Erythroblast (primary cell): ENCODE data around the gene CHST15.

Source experiments
- DNase-seq, 2 experiments: peaks; one replicate each; lab custom pipeline; 2025; lab: John Stamatoyannopoulos, UW
- GATA1 ChIP-seq: IDR thresholded peaks from 2 replicates; pipeline ENCODE4 v1.6.1; 2011; ENCODE audit warnings: low read depth, mild to moderate bottlenecking, control low read depth, low read length, moderate library complexity
- POLR2A ChIP-seq: IDR thresholded peaks from 2 replicates; pipeline ENCODE4 v1.6.1; 2011; ENCODE audit warnings: mild to moderate bottlenecking, low read length

Gene CHST15

DNA sequence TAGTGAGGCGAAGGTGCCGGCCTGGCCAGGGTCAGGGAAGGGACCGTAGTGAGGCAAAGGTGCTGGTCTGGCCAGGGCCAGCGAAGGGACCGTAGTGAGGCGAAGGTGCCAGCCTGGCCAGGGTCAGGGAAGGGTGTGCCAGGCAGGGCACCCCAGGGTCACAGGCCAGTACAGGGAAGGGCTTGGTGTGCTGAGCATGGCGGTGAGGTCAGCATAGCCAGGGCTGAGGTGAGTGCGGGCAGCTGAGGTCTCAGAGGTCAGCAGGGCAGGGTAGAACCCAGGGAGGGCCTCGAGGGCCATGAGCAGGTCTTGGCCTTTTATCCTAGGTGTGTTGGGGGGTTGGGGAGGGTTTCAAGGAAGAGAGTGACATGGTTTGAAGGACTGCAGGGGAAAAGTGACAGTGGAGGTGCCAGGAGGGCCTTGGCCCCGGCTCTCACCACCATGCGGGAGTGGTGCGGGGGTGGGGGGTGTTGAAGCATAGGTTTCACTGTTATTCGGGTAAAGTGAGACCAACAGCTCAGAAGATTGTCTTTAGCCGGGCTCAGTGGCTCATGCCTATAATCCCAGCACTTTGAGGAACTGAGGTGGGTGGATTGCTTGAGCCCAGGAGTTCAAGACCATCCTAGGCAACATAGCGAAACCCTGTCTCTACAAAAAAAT lies 93.3 kb downstream of the CHST15 start:
- TF ChIP-seq POLR2A (no peak), GATA1 (no peak)
- DNase-seq: no peak

DNA sequence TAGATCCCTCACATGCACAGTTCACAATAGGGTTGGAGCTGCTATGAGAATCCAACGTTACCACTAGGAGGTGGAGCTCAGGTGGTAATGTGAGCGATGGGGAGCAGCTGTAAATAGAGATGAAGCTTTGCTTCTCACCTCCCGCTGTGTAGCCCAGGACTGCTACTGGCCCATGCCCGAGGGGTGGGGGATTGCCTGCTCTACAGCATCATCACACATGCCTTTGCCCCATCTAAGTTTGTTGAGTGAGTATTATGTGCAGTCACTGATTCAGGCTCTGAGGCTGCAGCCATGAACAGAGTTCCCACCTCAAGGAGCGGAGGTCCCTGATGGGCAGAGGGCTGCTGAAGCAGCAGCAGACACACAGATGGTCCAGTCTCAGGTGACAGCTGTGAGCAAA lies 94.1 kb downstream of the CHST15 start:
- no peak for TF ChIP-seq POLR2A
- no peak for DNase-seq

DNA sequence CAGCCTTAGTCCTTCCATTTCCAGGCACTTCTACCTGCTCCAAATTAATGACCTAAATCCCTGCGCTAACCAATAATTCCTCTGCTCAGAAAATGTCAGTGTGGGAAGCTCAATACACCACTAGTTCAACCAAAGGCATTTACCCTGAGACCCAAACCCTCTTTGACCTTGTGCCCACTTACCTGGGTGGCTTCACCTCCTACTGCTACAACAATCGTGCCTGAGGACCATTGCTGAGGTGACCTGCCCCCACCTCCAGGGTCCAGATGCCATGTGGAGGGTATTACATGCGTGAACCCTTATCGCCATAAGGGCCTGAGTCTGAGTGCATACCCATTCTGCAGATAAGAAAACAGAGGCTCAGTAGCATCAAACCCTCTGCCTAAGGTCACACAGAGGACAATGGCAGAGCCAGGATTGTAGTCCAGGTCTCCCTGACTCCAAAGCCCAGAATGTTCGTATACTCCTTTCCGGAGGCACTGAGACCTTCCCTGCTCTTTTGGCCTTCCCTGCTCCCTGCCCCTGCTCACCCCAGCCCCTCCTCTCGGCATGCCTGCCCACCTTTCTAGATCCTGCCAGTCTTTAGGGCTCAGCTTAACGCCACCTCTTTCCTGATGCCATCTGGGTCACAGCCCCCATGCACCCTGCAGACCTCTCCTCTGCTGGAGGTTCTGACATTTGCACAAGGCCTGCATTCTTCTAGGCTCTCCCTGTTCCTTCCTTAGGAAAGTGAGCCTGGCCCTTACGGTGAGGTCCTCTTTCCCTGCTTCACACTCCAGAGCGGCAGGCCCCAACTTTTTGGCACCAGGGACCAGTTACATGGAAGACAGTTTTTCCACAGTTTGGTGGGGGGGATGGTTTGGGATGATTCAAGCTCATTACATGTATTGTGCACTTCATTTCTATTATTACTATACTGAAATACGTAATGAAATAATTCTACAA lies 94.9 kb downstream of the CHST15 start:
- DNase-seq: no peak
- TF ChIP-seq POLR2A (no peak), GATA1 (no peak)

DNA sequence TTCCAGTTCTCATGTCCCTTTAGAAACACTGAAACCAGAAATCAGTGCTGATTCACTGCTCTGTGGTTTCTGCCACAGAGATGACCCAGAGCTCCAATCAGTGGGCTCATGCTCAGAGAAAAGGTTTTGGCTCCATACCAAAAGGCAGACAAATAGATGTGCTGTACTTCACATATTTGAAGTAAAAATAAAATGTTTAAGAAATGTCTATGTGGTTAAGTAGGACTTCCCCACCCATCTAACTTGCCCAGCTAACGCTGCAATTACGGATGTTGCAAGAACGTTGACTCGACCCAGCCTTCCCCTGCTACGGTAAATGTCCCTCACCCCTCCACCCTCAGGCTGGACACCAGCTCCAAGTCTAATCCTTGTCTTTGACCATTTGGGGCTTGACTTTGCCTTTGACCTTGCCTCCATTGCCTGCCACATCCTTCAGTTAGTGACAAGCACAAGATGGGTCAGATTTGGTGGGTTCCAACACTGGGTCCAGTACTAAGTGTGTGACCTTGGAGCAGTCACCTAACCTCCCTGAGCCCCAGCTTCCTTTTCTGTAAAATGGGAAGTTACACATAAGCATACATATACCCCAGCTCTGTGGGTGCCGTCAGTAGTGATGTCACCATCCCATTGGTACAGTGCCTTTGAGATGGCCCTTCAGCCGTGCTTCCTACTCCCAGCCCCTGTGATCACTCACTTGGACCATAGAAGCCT lies 95.8 kb downstream of the CHST15 start:
- DNase-seq: no peak
- TF ChIP-seq GATA1 (no peak), POLR2A (no peak)

- no peak for DNase-seq
- TF ChIP-seq GATA1 (no peak), POLR2A (no peak)
Observed at GRCh38 chr10:123997013-123997412, 96.4 kb downstream of the CHST15 start.

DNA sequence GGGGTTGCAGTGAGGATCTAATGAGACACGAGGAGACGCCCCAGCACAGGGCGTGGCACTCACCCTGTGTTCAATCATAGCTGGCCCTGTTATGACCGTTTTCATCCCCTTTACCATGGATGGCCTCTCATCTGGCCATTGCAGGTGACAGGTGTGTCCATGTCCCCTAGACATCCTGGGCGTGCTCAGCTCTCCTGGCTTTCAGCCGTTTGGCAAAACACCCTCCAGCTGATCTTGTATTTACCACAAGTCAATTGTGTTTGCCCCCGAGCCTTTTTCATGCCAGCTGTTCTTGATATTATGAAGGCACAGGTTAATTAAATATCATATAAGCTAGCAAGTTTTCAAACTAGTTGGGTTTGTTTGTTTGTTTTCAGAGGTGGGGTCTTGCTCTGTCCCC lies 97.1 kb downstream of the CHST15 start:
- no peak for DNase-seq
- no peak for TF ChIP-seq GATA1
- no peak for TF ChIP-seq POLR2A

DNA sequence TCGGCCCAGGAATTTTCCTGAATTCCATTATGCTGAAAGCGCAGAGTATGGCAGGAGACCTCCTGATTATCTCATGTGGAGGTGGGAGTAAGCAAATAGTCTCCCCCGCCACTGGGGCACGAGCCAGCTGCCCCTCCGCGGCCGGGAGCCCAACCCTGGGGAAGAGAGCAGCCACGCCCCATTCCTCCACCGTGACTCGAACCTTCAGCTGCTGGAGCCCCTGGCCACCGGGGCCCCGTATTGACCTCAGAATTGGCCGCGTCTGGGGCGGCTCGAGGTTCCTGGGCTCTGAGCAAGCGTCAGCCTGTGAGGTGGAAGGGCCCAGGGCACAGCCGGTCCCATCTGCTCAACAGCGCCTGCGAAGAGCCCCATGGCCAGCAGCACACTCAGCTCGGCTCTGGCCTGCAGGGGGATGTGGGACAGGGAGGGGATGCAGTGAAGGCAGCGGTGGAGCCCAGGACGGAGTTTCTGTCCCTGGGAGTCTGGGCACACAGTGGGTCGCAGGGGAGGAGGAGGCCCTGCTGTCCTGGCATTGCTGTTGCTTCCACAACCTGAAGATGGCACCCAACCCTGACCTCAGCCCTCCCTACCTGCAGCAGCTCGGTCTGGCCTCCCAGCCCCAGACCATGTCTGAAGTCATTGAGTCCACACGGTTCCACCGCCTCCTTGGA lies 97.8 kb downstream of the CHST15 start:
- DNase-seq: peak; percentile 10 to 11
- TF ChIP-seq GATA1 (no peak), POLR2A (no peak)

DNA sequence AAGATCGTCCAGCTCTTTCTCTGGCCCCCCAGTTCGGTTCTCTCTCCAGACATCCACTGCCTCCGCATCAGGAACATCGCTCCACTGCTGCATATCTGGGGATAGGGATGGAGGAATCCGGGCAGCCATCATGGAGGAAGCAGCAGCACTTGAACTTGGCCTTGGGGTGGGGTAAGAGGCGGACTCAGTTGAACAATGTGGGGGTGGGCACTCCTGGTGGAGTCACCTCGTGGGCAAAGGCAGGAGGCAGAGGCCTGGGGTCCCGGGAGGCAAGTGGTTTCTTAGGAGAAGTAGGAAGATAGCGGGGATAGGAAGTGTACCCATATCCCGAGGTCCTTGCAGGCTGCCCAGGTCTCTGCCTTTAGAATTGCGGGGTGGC lies 98.3 kb downstream of the CHST15 start:
- DNase-seq: no peak
- TF ChIP-seq GATA1 (no peak), POLR2A (no peak)

DNA sequence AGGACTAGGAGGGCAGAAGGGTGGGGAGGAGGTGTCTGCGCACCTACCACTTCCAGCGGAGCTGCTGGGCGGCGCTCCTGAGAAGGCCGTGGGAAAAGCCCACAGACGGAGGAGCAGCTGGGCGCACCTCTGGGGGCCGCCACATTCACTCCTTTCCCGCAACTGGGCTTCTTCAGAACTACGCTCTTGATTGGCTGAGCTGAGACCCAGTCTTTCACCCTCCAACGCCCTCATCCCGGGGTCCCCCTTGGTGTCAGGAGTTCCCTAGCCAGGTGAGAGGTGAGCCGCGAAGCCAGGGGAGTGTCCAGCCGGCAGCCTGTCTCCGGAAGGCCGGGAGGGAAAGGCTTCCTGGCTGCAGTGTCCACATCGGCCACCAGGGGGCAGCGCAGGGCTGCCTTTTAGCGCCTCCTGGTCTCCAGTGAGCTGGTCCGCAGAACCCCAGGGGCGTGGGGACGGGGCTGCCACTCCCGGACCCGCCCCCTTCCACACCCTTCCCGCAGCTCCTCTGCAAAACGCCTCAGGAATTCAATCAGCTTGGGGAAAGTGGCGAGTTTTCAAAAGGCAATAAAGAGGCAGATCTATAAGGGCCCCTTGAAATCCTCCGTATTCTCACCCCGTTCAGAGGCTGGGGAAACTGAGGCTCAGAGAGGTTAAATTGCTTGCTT lies 98.8 kb downstream of the CHST15 start:
- peak; percentile 57 to 79 for DNase-seq
- TF ChIP-seq POLR2A (no peak), GATA1 (no peak)

GRCh38 chr10:123993534-123994416 lies 99.6 kb downstream of the CHST15 start:
- no peak for TF ChIP-seq POLR2A
- TF ChIP-seq GATA1: no peak
- DNase-seq: no peak

DNA sequence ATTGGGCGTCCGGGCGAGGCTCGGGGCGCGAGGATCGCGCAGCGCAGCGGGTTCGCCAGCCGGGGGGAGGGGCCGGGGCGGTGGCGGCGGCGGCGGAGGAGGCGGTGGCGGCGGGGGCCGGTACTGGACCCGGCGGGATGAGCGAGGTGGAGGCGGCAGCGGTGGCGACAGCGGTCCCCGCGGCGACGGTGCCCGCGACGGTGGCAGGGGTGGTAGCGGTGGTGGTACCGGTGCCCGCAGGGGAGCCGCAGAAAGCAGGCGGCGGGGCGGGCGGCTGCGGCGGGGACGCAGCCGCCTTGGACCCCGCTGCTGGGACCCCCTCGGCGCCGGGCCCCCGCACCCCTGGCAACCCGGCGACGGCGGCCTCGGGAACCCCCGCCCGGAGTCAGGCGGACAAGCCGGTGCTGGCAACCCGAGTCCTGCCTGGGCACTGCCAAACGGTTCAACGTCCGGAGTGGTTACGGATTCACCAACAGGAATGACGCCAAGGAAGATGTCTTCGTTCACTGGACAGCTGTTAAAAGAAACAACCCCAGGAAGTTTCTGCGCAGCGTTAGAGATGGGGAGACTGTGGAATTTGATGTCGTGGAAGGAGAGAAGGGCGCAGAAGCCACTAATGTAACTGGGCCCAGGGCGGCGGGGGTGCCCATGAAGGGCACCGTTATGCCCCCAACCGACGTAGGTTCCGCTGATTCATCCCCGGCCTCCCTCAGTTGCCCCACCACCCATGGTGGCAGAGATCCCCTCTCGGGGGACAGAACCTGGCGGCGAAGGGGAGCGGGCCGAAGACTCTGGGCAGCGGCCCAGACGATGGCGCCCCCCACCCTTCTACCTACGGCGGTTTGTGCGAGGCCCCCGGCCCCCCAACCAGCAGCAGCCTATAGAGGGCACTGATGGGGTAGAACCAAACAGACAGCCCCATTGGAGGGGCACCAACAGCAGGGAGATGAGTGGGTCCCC lies 101.5 kb downstream of the CHST15 start:
- no peak for TF ChIP-seq POLR2A
- TF ChIP-seq GATA1: no peak
- no peak for DNase-seq
